ENCODE data around the gene BARD1. TPM values are rescaled to one million over a fixed set of nuclear protein-coding genes. Genes with fewer than 3 reads are reported as not detected.

The BARD1 gene
- total RNA-seq, 1 donor, result 33.1 TPM

DNA sequence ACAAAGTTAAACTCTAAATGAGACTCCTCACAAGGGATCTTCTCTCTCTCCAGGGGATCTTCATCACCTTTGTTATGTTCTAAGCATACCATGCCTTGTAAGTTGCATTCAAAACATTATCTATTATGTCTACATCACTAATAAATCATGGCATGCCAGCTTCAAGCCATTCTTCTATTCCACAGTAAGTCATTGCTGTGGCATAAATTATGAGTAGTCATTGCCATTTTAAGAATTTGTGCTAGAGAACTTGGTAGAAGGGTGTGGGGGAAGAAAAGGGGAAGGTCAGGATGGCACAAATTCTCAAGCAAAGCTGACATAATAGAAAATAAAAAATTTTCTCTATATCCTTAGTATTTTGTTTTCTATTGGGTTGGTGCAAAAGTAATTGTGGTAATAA, 33.5 kb downstream of the BARD1 start:
- no peak overlapping the region for H3K4me3 ChIP-seq (ENCODE audit: low read depth, low read length)
- no peak for TF ChIP-seq CTCF (IDR thresholded peaks at IDR 0.05; ENCODE audit: insufficient read depth, low read length)
- no peak for DNase-seq (ENCODE audit: low read depth)

- no peak overlapping the region for H3K4me3 ChIP-seq (ENCODE audit: low read depth, low read length)
- DNase-seq (ENCODE audit: low read depth), result peak; percentile 22
Measured at GRCh38 chr2:214774108-214774507, 35.4 kb downstream of the BARD1 start.

GRCh38 chr2:214772443-214773015, 37.0 kb downstream of the BARD1 start:
- H3K4me3 ChIP-seq (ENCODE audit: low read depth, low read length), result no peak overlapping the region
- DNase-seq (ENCODE audit: low read depth), result no peak
- TF ChIP-seq CTCF (IDR thresholded peaks at IDR 0.05; ENCODE audit: insufficient read depth, low read length), result no peak

More at GRCh38 chr2:214774108-214774507, 35.4 kb downstream of the BARD1 start:
- TF ChIP-seq CTCF (IDR thresholded peaks at IDR 0.05; ENCODE audit: insufficient read depth, low read length), result no peak

- no peak overlapping the region for H3K4me3 ChIP-seq (ENCODE audit: low read depth, low read length)
- DNase-seq (ENCODE audit: low read depth), result no peak
- TF ChIP-seq CTCF (IDR thresholded peaks at IDR 0.05; ENCODE audit: insufficient read depth, low read length), result no peak
Measured at GRCh38 chr2:214765180-214765579, 44.3 kb downstream of the BARD1 start.

DNA sequence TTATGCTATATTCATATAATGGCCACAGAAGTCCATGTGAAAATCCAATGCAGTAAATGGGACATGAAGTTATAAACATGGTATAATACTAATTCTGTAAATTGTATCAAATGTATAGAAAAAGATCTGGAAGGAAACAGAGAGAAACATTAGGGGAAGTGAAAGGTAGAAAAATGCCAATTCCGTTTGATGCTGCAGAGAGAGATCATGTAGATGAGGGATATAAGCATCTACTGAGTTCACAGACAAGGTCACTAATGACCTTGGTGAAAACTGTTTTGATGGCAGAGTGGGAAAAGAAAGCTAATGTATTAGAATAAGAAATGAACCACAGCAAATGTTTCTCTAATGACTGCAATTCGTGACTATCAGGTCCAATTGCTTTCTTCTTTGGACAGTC, 56.0 kb downstream of the BARD1 start:
- DNase-seq (ENCODE audit: low read depth), result no peak
- TF ChIP-seq CTCF (IDR thresholded peaks at IDR 0.05; ENCODE audit: insufficient read depth, low read length), result no peak
- H3K4me3 ChIP-seq (ENCODE audit: low read depth, low read length), result no peak overlapping the region

- no peak overlapping the region for H3K4me3 ChIP-seq (ENCODE audit: low read depth, low read length)
- no peak for TF ChIP-seq CTCF (IDR thresholded peaks at IDR 0.05; ENCODE audit: insufficient read depth, low read length)
- DNase-seq (ENCODE audit: low read depth), result no peak
Measured at GRCh38 chr2:214750529-214750928, 59.0 kb downstream of the BARD1 start.

GRCh38 chr2:214747992-214748391, 61.5 kb downstream of the BARD1 start:
- DNase-seq (ENCODE audit: low read depth), result no peak
- no peak overlapping the region for H3K4me3 ChIP-seq (ENCODE audit: low read depth, low read length)

More at GRCh38 chr2:214747992-214748391, 61.5 kb downstream of the BARD1 start:
- TF ChIP-seq CTCF (IDR thresholded peaks at IDR 0.05; ENCODE audit: insufficient read depth, low read length), result no peak
